ENCODE results near the gene ZFAND3.
"Not testable (repeated sequence)": the region's sequence is repeated elsewhere in the genome, so short reads cannot be mapped to it uniquely, and the experiment has no call there.

Gene ZFAND3

GRCh38 chr6:37877373-37878149 is 58.0 kb downstream of the ZFAND3 start:
- WGBS (ENCODE audit: insufficient coverage, insufficient read length) = no CpG with 5 or more reads among the region's 6 CpGs
- no peak overlapping the region for H3K27ac ChIP-seq (ENCODE audit: low read length)
- H3K9me3 ChIP-seq (ENCODE audit: control insufficient read depth, insufficient read depth, low read length) = no peaks in the 10 kb centered on the region
- no peaks in the 10 kb centered on the region for H3K27me3 ChIP-seq (ENCODE audit: control insufficient read depth, insufficient read depth, low read length)
- H3K4me1 ChIP-seq (ENCODE audit: control insufficient read depth, insufficient read depth, low read length) = no peaks in the 10 kb centered on the region
- H3K4me3 ChIP-seq (ENCODE audit: low read length) = no peak overlapping the region
- no peaks in the 10 kb centered on the region for H3K36me3 ChIP-seq (ENCODE audit: control insufficient read depth, insufficient read depth, low read length)
- no peak for DNase-seq (ENCODE audit: low read depth, low spot score)

- H3K9me3 ChIP-seq (ENCODE audit: control insufficient read depth, insufficient read depth, low read length) = no peaks in the 10 kb centered on the region
- H3K4me1 ChIP-seq (ENCODE audit: control insufficient read depth, insufficient read depth, low read length) = no peaks in the 10 kb centered on the region
- H3K27me3 ChIP-seq (ENCODE audit: control insufficient read depth, insufficient read depth, low read length) = no peaks in the 10 kb centered on the region
- no peak for DNase-seq (ENCODE audit: low read depth, low spot score)
- no CpG with 5 or more reads among the region's 7 CpGs for WGBS (ENCODE audit: insufficient coverage, insufficient read length)
- H3K36me3 ChIP-seq (ENCODE audit: control insufficient read depth, insufficient read depth, low read length) = no peaks in the 10 kb centered on the region
- no peak overlapping the region for H3K4me3 ChIP-seq (ENCODE audit: low read length)
- H3K27ac ChIP-seq (ENCODE audit: low read length) = no peak overlapping the region
Measured at GRCh38 chr6:37878150-37878710, 58.7 kb downstream of the ZFAND3 start.

DNA sequence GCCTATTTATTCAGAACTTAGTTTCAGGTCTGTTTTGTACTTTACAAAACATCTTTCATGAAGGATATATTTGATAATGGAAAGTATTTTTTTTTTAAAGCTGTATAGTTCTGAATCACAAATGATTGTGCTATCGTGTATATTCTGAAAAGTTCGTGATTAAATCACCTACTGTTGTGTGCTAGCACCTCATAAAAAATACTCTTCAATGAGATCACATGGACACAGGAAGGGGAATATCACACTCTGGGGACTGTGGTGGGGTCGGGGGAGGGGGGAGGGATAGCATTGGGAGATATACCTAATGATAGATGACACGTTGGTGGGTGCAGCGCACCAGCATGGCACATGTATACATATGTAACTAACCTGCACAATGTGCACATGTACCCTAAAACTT is 61.1 kb downstream of the ZFAND3 start:
- H3K4me1 ChIP-seq (ENCODE audit: control insufficient read depth, insufficient read depth, low read length); H3K36me3 ChIP-seq (ENCODE audit: control insufficient read depth, insufficient read depth, low read length); H3K27ac ChIP-seq (ENCODE audit: low read length); H3K27me3 ChIP-seq (ENCODE audit: control insufficient read depth, insufficient read depth, low read length); DNase-seq (ENCODE audit: low read depth, low spot score); H3K4me3 ChIP-seq (ENCODE audit: low read length); H3K9me3 ChIP-seq (ENCODE audit: control insufficient read depth, insufficient read depth, low read length): not testable (repeated sequence)
- 100% methylated on average over 1 of the region's 5 CpGs for WGBS (ENCODE audit: insufficient coverage, insufficient read length)

DNA sequence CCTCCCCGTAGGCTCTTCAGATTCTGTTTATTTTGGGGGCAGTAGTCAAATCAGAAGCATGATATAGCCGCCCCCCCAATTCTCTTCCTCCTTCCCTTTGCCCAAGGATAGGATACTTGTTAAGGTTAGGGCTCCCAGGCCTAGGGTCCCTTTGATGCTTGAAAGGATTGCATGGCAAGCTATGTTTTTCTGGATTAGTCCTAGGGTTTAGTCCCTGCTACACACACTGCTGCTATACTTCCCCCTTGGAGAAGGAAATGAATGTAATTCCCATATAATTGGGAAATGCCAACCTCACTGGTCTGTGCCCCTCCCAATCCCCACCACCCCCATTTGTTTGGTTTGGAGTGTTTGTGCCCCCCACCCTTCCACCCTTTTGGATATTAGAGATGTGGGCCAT is 62.8 kb downstream of the ZFAND3 start:
- Histone ChIP-seq H3K4me1 (ENCODE audit: control insufficient read depth, insufficient read depth, low read length) (no peaks in the 10 kb centered on the region), H3K4me3 (ENCODE audit: low read length) (no peak overlapping the region), H3K36me3 (ENCODE audit: control insufficient read depth, insufficient read depth, low read length) (no peaks in the 10 kb centered on the region), H3K9me3 (ENCODE audit: control insufficient read depth, insufficient read depth, low read length) (no peaks in the 10 kb centered on the region), H3K27me3 (ENCODE audit: control insufficient read depth, insufficient read depth, low read length) (no peaks in the 10 kb centered on the region), H3K27ac (ENCODE audit: low read length) (no peak overlapping the region)
- no peak for DNase-seq (ENCODE audit: low read depth, low spot score)
- WGBS (ENCODE audit: insufficient coverage, insufficient read length) = no CpG with 5 or more reads among the region's 2 CpGs

DNA sequence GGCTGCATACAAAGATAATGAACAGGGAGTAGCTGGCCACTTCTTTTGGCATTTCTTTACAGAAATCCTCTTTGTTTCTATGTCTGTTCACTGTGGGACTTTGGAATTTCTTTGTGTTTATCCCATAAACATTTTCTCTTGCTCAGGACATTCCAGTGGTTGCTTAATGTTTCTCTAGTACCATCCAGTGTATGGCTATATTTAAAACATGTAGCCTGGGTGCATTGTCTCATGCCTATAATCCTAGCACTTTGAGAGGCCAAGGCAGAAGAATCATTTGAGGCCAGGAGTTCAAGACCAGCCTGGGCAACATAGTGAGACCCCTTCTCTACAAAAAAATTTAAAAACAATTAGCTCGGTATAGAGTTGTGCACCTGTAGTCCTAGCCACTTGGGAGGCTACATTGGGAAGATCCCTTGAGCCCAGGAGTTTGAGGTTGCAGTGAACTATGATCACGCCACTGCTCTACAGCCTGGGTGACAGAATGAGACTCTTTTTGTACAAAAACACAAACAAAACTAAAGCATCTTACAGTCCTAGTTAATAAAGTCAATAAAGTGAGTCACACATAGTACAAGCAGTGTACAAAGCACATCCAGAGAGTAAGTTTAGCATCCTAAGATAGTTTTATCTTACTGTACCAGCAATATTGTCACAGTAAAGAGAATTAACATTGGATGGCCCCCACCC is 63.3 kb downstream of the ZFAND3 start:
- no peaks in the 10 kb centered on the region for H3K27me3 ChIP-seq (ENCODE audit: control insufficient read depth, insufficient read depth, low read length)
- no peaks in the 10 kb centered on the region for H3K4me1 ChIP-seq (ENCODE audit: control insufficient read depth, insufficient read depth, low read length)
- WGBS (ENCODE audit: insufficient coverage, insufficient read length) = no CpG with 5 or more reads among the region's 2 CpGs
- H3K4me3 ChIP-seq (ENCODE audit: low read length) = no peak overlapping the region
- no peak overlapping the region for H3K27ac ChIP-seq (ENCODE audit: low read length)
- no peak for DNase-seq (ENCODE audit: low read depth, low spot score)
- no peaks in the 10 kb centered on the region for H3K9me3 ChIP-seq (ENCODE audit: control insufficient read depth, insufficient read depth, low read length)
- H3K36me3 ChIP-seq (ENCODE audit: control insufficient read depth, insufficient read depth, low read length) = no peaks in the 10 kb centered on the region

- no peaks in the 10 kb centered on the region for H3K27me3 ChIP-seq (ENCODE audit: control insufficient read depth, insufficient read depth, low read length)
- no peak overlapping the region for H3K4me3 ChIP-seq (ENCODE audit: low read length)
- WGBS (ENCODE audit: insufficient coverage, insufficient read length) = no CpG with 5 or more reads among the region's 1 CpG
Measured at GRCh38 chr6:37884548-37884947, 65.0 kb downstream of the ZFAND3 start.

DNA sequence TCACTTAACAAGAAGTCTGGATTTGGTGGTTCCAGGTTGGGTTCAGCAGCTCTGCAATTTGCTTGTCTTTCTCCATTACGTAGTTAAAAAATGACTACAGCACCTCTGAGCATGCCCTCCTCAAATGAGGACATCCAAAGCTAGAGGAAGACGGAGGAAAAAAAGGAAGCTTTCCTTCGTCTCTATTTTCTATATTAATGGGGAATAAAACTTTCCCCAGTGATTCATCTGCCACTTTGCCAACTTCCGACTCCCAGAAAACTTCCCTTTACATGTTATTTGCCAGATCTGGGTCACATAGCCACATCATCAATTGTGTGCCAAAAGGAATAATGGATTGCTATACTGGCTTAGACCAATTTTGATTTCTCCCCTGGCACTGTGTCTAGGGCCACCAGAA is 69.5 kb downstream of the ZFAND3 start:
- DNase-seq (ENCODE audit: low read depth, low spot score) = no peak
- WGBS (ENCODE audit: insufficient coverage, insufficient read length) = no CpG with 5 or more reads among the region's 4 CpGs
- Histone ChIP-seq H3K27ac (ENCODE audit: low read length) (no peak overlapping the region), H3K4me3 (ENCODE audit: low read length) (no peak overlapping the region), H3K9me3 (ENCODE audit: control insufficient read depth, insufficient read depth, low read length) (no peaks in the 10 kb centered on the region), H3K4me1 (ENCODE audit: control insufficient read depth, insufficient read depth, low read length) (no peaks in the 10 kb centered on the region), H3K36me3 (ENCODE audit: control insufficient read depth, insufficient read depth, low read length) (no peaks in the 10 kb centered on the region), H3K27me3 (ENCODE audit: control insufficient read depth, insufficient read depth, low read length) (no peaks in the 10 kb centered on the region)

More at GRCh38 chr6:37884548-37884947, 65.0 kb downstream of the ZFAND3 start:
- Histone ChIP-seq H3K9me3 (ENCODE audit: control insufficient read depth, insufficient read depth, low read length) (no peaks in the 10 kb centered on the region), H3K36me3 (ENCODE audit: control insufficient read depth, insufficient read depth, low read length) (no peaks in the 10 kb centered on the region), H3K4me1 (ENCODE audit: control insufficient read depth, insufficient read depth, low read length) (no peaks in the 10 kb centered on the region), H3K27ac (ENCODE audit: low read length) (no peak overlapping the region)
- no peak for DNase-seq (ENCODE audit: low read depth, low spot score)

DNA sequence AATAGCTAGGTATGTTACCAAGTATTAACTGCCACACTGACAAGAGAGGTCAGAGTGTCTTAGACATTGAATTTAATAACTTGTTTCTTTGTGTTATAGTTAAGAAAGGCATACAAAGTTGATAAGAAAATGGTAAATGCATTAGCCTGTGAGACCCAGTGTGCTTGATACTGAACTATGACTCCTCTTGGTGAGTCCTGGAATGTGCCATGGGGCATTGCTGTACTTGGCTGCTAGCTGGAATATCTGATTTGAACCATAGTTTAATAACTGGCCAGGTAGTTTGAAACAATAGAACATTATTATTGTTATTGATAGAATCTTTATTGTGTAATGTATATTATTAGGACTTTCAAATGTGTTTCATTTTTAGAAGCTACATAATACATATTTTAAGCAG is 70.0 kb downstream of the ZFAND3 start:
- DNase-seq (ENCODE audit: low read depth, low spot score) = no peak
- no peaks in the 10 kb centered on the region for H3K4me1 ChIP-seq (ENCODE audit: control insufficient read depth, insufficient read depth, low read length)
- no peaks in the 10 kb centered on the region for H3K9me3 ChIP-seq (ENCODE audit: control insufficient read depth, insufficient read depth, low read length)
- no peak overlapping the region for H3K4me3 ChIP-seq (ENCODE audit: low read length)
- no peaks in the 10 kb centered on the region for H3K36me3 ChIP-seq (ENCODE audit: control insufficient read depth, insufficient read depth, low read length)
- no peaks in the 10 kb centered on the region for H3K27me3 ChIP-seq (ENCODE audit: control insufficient read depth, insufficient read depth, low read length)
- no peak overlapping the region for H3K27ac ChIP-seq (ENCODE audit: low read length)

DNA sequence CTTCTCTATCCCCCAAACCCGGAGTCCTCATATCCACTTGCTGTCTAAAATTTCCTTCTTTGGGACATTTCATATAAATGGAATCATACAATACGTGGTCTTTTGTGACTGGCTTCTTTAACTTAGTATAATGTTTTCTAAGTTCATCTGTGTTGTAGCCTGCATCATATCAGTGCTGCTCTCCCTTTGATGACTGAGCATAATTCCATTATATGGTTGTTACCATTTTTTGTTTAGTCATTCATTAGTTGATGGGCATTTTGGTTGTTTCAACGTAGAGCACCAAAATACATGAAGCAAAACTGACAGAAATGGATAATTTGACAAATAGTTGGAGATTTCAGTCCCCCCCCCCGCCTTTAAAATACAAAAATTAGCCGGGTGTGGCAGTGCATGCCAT is 71.5 kb downstream of the ZFAND3 start:
- no peak for DNase-seq (ENCODE audit: low read depth, low spot score)
- no peak overlapping the region for H3K27ac ChIP-seq (ENCODE audit: low read length)
- 100% methylated on average over 1 of the region's 5 CpGs for WGBS (ENCODE audit: insufficient coverage, insufficient read length)
- H3K4me3 ChIP-seq (ENCODE audit: low read length) = no peak overlapping the region
- no peaks in the 10 kb centered on the region for H3K4me1 ChIP-seq (ENCODE audit: control insufficient read depth, insufficient read depth, low read length)
- no peaks in the 10 kb centered on the region for H3K27me3 ChIP-seq (ENCODE audit: control insufficient read depth, insufficient read depth, low read length)
- no peaks in the 10 kb centered on the region for H3K36me3 ChIP-seq (ENCODE audit: control insufficient read depth, insufficient read depth, low read length)
- no peaks in the 10 kb centered on the region for H3K9me3 ChIP-seq (ENCODE audit: control insufficient read depth, insufficient read depth, low read length)

DNA sequence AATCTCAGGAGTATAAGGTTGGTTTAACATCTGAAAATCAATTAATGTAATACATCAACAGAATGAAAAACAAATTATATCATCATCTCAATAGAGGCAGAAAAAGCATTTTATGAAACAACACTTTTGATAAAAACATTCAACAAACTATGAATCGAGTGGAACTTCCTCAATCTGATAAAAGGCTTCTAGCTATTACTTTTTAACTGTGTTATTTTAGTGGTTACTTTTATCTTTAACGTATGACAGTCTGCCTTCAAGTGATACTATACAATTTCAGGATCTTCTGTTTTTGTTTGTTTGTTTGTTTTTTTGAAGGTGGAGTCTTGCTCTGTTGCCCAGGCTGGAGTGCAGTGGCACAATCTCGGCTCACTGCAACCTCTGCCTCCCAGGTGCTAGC is 73.7 kb downstream of the ZFAND3 start:
- no peak for DNase-seq (ENCODE audit: low read depth, low spot score)
- no peak overlapping the region for H3K27ac ChIP-seq (ENCODE audit: low read length)
- H3K36me3 ChIP-seq (ENCODE audit: control insufficient read depth, insufficient read depth, low read length) = no peaks in the 10 kb centered on the region
- no CpG with 5 or more reads among the region's 3 CpGs for WGBS (ENCODE audit: insufficient coverage, insufficient read length)
- no peaks in the 10 kb centered on the region for H3K9me3 ChIP-seq (ENCODE audit: control insufficient read depth, insufficient read depth, low read length)
- H3K4me1 ChIP-seq (ENCODE audit: control insufficient read depth, insufficient read depth, low read length) = no peaks in the 10 kb centered on the region
- H3K4me3 ChIP-seq (ENCODE audit: low read length) = no peak overlapping the region
- no peaks in the 10 kb centered on the region for H3K27me3 ChIP-seq (ENCODE audit: control insufficient read depth, insufficient read depth, low read length)

All from iPS DF 6.9 (cell line).